ENCODE data around the gene CFP. TPM values are rescaled to one million over a fixed set of nuclear protein-coding genes. Genes with fewer than 3 reads are reported as not detected.

The CFP gene
- polyA plus RNA-seq, 1 of the 3 experiments (the other 2 are of a cell fraction): 0.03 TPM

DNA sequence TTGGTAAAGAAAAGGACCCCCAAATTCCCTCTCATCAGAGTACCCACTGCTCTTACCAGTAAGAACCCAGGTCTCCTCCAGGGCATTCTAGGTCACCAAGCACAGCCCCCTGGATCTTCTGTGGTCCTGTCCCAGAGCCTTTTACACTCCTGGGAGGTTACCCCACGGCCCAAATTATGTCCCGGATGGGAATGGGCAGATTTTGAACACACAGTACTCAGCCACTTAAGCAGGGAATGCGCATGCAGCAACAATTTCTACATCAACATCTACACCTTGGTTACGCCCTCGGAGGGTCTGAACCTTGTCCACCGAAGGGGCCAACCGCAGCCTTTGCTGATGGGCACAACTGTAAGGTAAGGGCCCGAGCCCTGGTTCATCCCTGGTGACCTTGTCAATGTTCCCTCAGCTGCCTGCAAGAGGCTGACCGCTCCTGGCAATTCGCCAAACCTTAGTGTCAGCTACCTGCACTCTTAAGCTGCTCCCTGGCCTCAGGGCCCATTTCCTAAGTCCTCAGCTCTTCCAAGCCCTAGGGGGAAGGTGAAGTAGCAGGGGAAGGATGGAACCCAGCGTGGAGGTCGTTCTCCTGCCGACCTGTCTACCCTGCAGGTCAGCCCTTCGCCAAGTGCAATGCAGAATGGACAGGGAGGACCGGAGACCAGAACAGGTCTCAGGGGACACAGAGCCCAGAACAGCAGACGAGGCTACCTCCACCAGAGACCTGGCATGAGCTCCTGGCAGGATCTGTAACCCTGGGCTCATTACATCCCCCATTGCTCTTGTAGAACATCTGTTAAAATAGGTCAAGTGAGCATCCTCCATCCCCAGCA, 41.6 kb downstream of the CFP start:
- H3K4me2 ChIP-seq: no peak overlapping the region
- H3K9me3 ChIP-seq: no peaks in the 10 kb centered on the region
- ChIA-PET POLR2A (no interaction called here), CTCF (interaction anchor here (1.6 kb wide), 2 partner anchors 11 to 56 kb away, joined by 3 to 5 read pairs; no protein-coding TSS in a partner anchor)
- no peaks in the 10 kb centered on the region for H3K27me3 ChIP-seq (ENCODE audit: insufficient read depth)
- H3F3A ChIP-seq (replicated peaks; ENCODE audit: insufficient read depth): peaks cover 8% of the 10 kb centered on the region
- H2AFZ ChIP-seq (ENCODE audit: low read depth): no peak overlapping the region
- WGBS (ENCODE audit: low lambda C conversion rate): 66% methylated on average over 16 of the region's 16 CpGs
- H3K36me3 ChIP-seq (replicated peaks in 1 of 2; ENCODE audit: control insufficient read depth in 1 of 2, insufficient read depth in 2 of 2, low read length in 1 of 2): peaks cover 0 to 2% of the 10 kb centered on the region in 2 experiments
- no peaks in the 10 kb centered on the region for H3K9me2 ChIP-seq
- H3K27ac ChIP-seq (ENCODE audit: low read depth in 2 of 2, low read length in 1 of 2): no peak overlapping the region
- DNase-seq: no peak
- no peak for TF ChIP-seq TAF1 (IDR thresholded peaks at IDR 0.05; ENCODE audit: borderline replicate concordance, low read depth, low read length)
- no peak for TF ChIP-seq RAD21 (IDR thresholded peaks at IDR 0.05; ENCODE audit: low read length)
- TF ChIP-seq SIN3A (IDR thresholded peaks at IDR 0.05; ENCODE audit: borderline replicate concordance, low read depth, low read length): no peak
- TF ChIP-seq SMC3 (IDR thresholded peaks at IDR 0.05; ENCODE audit: low read depth, low read length): no peak
- TF ChIP-seq TCF12 (IDR thresholded peaks at IDR 0.05): no peak
- H3K4me1 ChIP-seq (ENCODE audit: control insufficient read depth in 1 of 2, insufficient read depth in 2 of 2, low read depth in 1 of 2, low read length in 1 of 2): no peaks in the 10 kb centered on the region
- H3K4me3 ChIP-seq (ENCODE audit: low read depth in 2 of 2, low read length in 1 of 2): no peak overlapping the region
- no peak overlapping the region for H3K9ac ChIP-seq
- H4K20me1 ChIP-seq (ENCODE audit: insufficient read depth): no peaks in the 10 kb centered on the region
- peaks cover 7% of the 10 kb centered on the region; the same call in 1 of the 2 replicates for H3K79me2 ChIP-seq (ENCODE audit: insufficient read depth)

DNA sequence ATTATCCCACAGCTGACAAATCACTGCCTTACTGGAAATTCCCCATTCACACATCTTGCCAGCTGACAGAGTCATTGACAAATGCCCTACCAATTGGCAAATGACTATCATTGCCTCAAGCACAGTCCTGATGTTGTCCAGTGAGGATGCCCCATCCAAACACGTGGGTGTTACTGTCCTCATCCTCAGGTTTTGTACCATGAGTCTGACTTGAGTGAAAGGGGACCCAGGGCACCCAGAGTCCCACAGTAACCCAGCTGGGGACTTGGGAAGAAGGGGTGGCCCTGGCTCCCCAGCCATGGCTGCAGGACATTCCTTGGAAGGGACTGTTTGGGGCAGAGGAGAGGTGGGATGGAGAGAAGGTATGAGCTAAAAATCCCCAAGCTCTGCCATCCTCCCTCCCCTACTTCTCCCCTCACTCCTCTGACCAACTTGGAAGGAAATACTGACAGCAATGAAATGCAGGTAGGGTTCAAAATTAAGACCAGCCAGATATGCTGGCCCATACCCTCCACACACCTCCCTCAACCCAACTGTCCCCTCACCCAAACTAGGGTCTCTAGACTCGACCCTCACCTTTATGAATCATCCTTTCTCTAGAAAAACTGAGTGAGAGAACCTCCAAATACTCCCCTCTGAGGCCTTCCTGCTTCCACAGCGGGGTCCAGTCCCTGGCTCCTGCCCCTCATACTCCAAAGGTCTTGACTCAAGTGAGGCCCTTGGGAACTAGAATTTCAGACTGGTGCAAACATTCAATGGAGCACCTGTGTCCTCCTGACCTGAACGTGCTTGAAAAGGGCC, 42.4 kb downstream of the CFP start:
- no peak for DNase-seq
- CTCF ChIA-PET: interaction anchor here (1.6 kb wide), 1 partner anchor 57 kb away, joined by 5 read pairs; no protein-coding TSS in a partner anchor

More for the DNA sequence above, 42.4 kb downstream of the CFP start:
- POLR2A ChIA-PET: no interaction called here
- WGBS (ENCODE audit: low lambda C conversion rate): 36% methylated on average over 4 of the region's 4 CpGs
- no peak overlapping the region for H3K4me3 ChIP-seq (ENCODE audit: low read depth in 2 of 2, low read length in 1 of 2)
- TF ChIP-seq, protein P1, sequence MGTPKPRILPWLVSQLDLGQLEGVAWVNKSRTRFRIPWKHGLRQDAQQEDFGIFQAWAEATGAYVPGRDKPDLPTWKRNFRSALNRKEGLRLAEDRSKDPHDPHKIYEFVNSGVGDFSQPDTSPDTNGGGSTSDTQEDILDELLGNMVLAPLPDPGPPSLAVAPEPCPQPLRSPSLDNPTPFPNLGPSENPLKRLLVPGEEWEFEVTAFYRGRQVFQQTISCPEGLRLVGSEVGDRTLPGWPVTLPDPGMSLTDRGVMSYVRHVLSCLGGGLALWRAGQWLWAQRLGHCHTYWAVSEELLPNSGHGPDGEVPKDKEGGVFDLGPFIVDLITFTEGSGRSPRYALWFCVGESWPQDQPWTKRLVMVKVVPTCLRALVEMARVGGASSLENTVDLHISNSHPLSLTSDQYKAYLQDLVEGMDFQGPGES (IDR thresholded peaks at IDR 0.05; ENCODE audit: low read depth, low read length): no peak
- TF ChIP-seq ZBTB33 (IDR thresholded peaks at IDR 0.05; ENCODE audit: borderline replicate concordance, low read depth) (no peak), POLR2AphosphoS5 (IDR thresholded peaks at IDR 0.05; ENCODE audit: low read depth, low read length) (no peak), TEAD4 (IDR thresholded peaks at IDR 0.05; ENCODE audit: borderline replicate concordance, insufficient read depth) (no peak), FOXJ3 (CRISPR knock-in tag; IDR thresholded peaks at IDR 0.05) (no peak), RCOR1 (IDR thresholded peaks at IDR 0.05; ENCODE audit: low read length) (no peak), TCF12 (IDR thresholded peaks at IDR 0.05) (no peak), EP300 (IDR thresholded peaks at IDR 0.05; ENCODE audit: borderline replicate concordance in 1 of 2, low read depth in 1 of 2, low read length in 1 of 2) (no peak), TAF1 (IDR thresholded peaks at IDR 0.05; ENCODE audit: borderline replicate concordance, low read depth, low read length) (no peak)
- TF ChIP-seq, protein P2, sequence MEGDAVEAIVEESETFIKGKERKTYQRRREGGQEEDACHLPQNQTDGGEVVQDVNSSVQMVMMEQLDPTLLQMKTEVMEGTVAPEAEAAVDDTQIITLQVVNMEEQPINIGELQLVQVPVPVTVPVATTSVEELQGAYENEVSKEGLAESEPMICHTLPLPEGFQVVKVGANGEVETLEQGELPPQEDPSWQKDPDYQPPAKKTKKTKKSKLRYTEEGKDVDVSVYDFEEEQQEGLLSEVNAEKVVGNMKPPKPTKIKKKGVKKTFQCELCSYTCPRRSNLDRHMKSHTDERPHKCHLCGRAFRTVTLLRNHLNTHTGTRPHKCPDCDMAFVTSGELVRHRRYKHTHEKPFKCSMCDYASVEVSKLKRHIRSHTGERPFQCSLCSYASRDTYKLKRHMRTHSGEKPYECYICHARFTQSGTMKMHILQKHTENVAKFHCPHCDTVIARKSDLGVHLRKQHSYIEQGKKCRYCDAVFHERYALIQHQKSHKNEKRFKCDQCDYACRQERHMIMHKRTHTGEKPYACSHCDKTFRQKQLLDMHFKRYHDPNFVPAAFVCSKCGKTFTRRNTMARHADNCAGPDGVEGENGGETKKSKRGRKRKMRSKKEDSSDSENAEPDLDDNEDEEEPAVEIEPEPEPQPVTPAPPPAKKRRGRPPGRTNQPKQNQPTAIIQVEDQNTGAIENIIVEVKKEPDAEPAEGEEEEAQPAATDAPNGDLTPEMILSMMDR (IDR thresholded peaks at IDR 0.05): no peak
- TF ChIP-seq, protein P3, sequence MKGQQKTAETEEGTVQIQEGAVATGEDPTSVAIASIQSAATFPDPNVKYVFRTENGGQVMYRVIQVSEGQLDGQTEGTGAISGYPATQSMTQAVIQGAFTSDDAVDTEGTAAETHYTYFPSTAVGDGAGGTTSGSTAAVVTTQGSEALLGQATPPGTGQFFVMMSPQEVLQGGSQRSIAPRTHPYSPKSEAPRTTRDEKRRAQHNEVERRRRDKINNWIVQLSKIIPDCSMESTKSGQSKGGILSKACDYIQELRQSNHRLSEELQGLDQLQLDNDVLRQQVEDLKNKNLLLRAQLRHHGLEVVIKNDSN (IDR thresholded peaks at IDR 0.05; ENCODE audit: borderline replicate concordance, low read depth): no peak
- no peak overlapping the region for H3K4me2 ChIP-seq
- no peak overlapping the region for H3K9ac ChIP-seq
- H3K27me3 ChIP-seq (ENCODE audit: insufficient read depth): no peaks in the 10 kb centered on the region
- H3F3A ChIP-seq (replicated peaks; ENCODE audit: insufficient read depth): peaks cover 8% of the 10 kb centered on the region
- H2AFZ ChIP-seq (ENCODE audit: low read depth): no peak overlapping the region
- no peak overlapping the region for H3K27ac ChIP-seq (ENCODE audit: low read depth in 2 of 2, low read length in 1 of 2)
- H3K4me1 ChIP-seq (ENCODE audit: control insufficient read depth in 1 of 2, insufficient read depth in 2 of 2, low read depth in 1 of 2, low read length in 1 of 2): no peaks in the 10 kb centered on the region; a peak in 1 of 4 replicates
- H3K79me2 ChIP-seq (ENCODE audit: insufficient read depth): peaks cover 13% of the 10 kb centered on the region; the same call in 1 of the 2 replicates
- H3K9me2 ChIP-seq: no peaks in the 10 kb centered on the region
- H3K9me3 ChIP-seq: no peaks in the 10 kb centered on the region
- H3K36me3 ChIP-seq (replicated peaks in 1 of 2; ENCODE audit: control insufficient read depth in 1 of 2, insufficient read depth in 2 of 2, low read length in 1 of 2): peaks cover 0 to 2% of the 10 kb centered on the region in 2 experiments
- H4K20me1 ChIP-seq (ENCODE audit: insufficient read depth): no peaks in the 10 kb centered on the region
